HG03457 (cell line): Measurements from ENCODE around the gene MAPK8IP1.

Source experiments
- ATAC-seq: cut with Tn5 transposase; IDR thresholded peaks from one replicate; pipeline ENCODE4 v1.9.1; 2021; ENCODE audit warnings: moderate number of reproducible peaks; ENCODE audit not compliant: unreplicated experiment

MAPK8IP1 gene

GRCh38 chr11:45859661-45860140 is 25.8 kb upstream of the MAPK8IP1 start:
- no peak for ATAC-seq

- ATAC-seq: no peak
Measured at GRCh38 chr11:45860348-45860747, 25.1 kb upstream of the MAPK8IP1 start.

GRCh38 chr11:45860764-45861510 is 24.5 kb upstream of the MAPK8IP1 start:
- ATAC-seq: no peak

- ATAC-seq: no peak
Measured at GRCh38 chr11:45864041-45864440, 21.4 kb upstream of the MAPK8IP1 start.

GRCh38 chr11:45869551-45869950 is 15.9 kb upstream of the MAPK8IP1 start:
- ATAC-seq: no peak

- no peak for ATAC-seq
Measured at GRCh38 chr11:45870706-45871105, 14.7 kb upstream of the MAPK8IP1 start.

GRCh38 chr11:45871638-45872037 is 13.8 kb upstream of the MAPK8IP1 start:
- ATAC-seq: no peak

GRCh38 chr11:45872651-45873356 is 12.6 kb upstream of the MAPK8IP1 start:
- ATAC-seq: no peak

GRCh38 chr11:45876401-45876800 is 9.1 kb upstream of the MAPK8IP1 start:
- no peak for ATAC-seq

- no peak for ATAC-seq
Measured at GRCh38 chr11:45877221-45877620, 8.2 kb upstream of the MAPK8IP1 start.

- no peak for ATAC-seq
Measured at GRCh38 chr11:45877845-45878244, 7.6 kb upstream of the MAPK8IP1 start.

- ATAC-seq: no peak
Measured at GRCh38 chr11:45879803-45880686, 5.4 kb upstream of the MAPK8IP1 start.

- ATAC-seq: no peak
Measured at GRCh38 chr11:45880772-45881570, 4.5 kb upstream of the MAPK8IP1 start.

- no peak for ATAC-seq
Measured at GRCh38 chr11:45881708-45882368, 3.6 kb upstream of the MAPK8IP1 start.

- ATAC-seq: no peak
Measured at GRCh38 chr11:45884596-45885185, 760 bp upstream of the MAPK8IP1 start.

- ATAC-seq: no peak
Measured at GRCh38 chr11:45885921-45886721, 670 bp downstream of the MAPK8IP1 start.

GRCh38 chr11:45886816-45887520 is 1.5 kb downstream of the MAPK8IP1 start:
- ATAC-seq: no peak

- no peak for ATAC-seq
Measured at GRCh38 chr11:45887587-45887986, 2.1 kb downstream of the MAPK8IP1 start.
